Trophoblast cell (in vitro differentiated cells and primary cell): ENCODE data around the gene TEAD3.

Source experiments
- DNase-seq, 2 donors: peaks; one replicate each; pipeline ENCODE4 v3.0.0-alpha.2; 2016
- H2AFZ ChIP-seq: 2 replicates; pipeline ENCODE4 v1.6.1; 2013; ENCODE audit warnings: low read length, moderate library complexity, mild to moderate bottlenecking; ENCODE audit not compliant: insufficient read depth, poor library complexity
- H2AK5ac ChIP-seq: 2 replicates; pipeline ENCODE4 v1.6.1; 2013; ENCODE audit warnings: mild to moderate bottlenecking, low read length
- H2BK120ac ChIP-seq: 2 replicates; pipeline ENCODE4 v1.6.1; 2013; ENCODE audit warnings: low read length, mild to moderate bottlenecking, moderate library complexity; ENCODE audit not compliant: insufficient read depth, poor library complexity
- H2BK12ac ChIP-seq: 2 replicates; pipeline ENCODE4 v1.6.1; 2013; ENCODE audit warnings: mild to moderate bottlenecking, low read length, moderate library complexity
- H2BK5ac ChIP-seq: 2 replicates; pipeline ENCODE4 v1.6.1; 2013; ENCODE audit warnings: low read length, low read depth, moderate library complexity, mild to moderate bottlenecking; ENCODE audit not compliant: poor library complexity
- H3K14ac ChIP-seq: 2 replicates; pipeline ENCODE4 v1.6.1; 2013; ENCODE audit warnings: mild to moderate bottlenecking, low read length
- H3K18ac ChIP-seq: 2 replicates; pipeline ENCODE4 v1.6.1; 2013; ENCODE audit warnings: mild to moderate bottlenecking, low read length
- H3K23ac ChIP-seq: 2 replicates; pipeline ENCODE4 v1.6.1; 2013; ENCODE audit warnings: low read length
- H3K27ac ChIP-seq: 2 replicates; pipeline ENCODE4 v1.5.1; 2013; ENCODE audit warnings: low read depth, mild to moderate bottlenecking, inconsistent platforms, low read length, moderate library complexity
- H3K27me3 ChIP-seq: 2 replicates; pipeline ENCODE4 v1.6.1; 2013; ENCODE audit warnings: inconsistent platforms, mild to moderate bottlenecking, low read length, moderate library complexity; ENCODE audit not compliant: insufficient read depth
- H3K36me3 ChIP-seq, 2 experiments: 1 replicate in 1 of 2; 2 replicates in 1 of 2; pipeline ENCODE4 v1.6.1; 2013; ENCODE audit warnings: low read length in 2 of 2, mild to moderate bottlenecking in 2 of 2, moderate library complexity in 1 of 2; ENCODE audit not compliant: insufficient read depth in 2 of 2, control insufficient read depth in 1 of 2
- H3K4ac ChIP-seq: 2 replicates; pipeline ENCODE4 v1.6.1; 2013; ENCODE audit warnings: low read depth, mild to moderate bottlenecking, low read length, moderate library complexity
- H3K4me1 ChIP-seq, 2 experiments: 1 replicate in 1 of 2; 2 replicates in 1 of 2; pipeline ENCODE4 v1.6.1; 2013; ENCODE audit warnings: low read length in 2 of 2, mild to moderate bottlenecking in 2 of 2, moderate library complexity in 1 of 2; ENCODE audit not compliant: insufficient read depth in 2 of 2, control insufficient read depth in 1 of 2
- H3K4me2 ChIP-seq: 2 replicates; pipeline ENCODE4 v1.6.1; 2013; ENCODE audit warnings: inconsistent platforms, mild to moderate bottlenecking, low read length, moderate library complexity
- H3K4me3 ChIP-seq: 2 replicates; pipeline ENCODE4 v1.5.1; 2013; ENCODE audit warnings: mild to moderate bottlenecking, low read depth, low read length, inconsistent platforms
- H3K79me1 ChIP-seq: one replicate; pipeline ENCODE4 v1.6.1; 2013; ENCODE audit warnings: low read length
- H3K79me2 ChIP-seq: 2 replicates; pipeline ENCODE4 v1.6.1; 2013; ENCODE audit warnings: low read length, mild to moderate bottlenecking; ENCODE audit not compliant: control insufficient read depth, insufficient read depth, poor library complexity
- H3K9ac ChIP-seq: 2 replicates; pipeline ENCODE4 v1.6.1; 2013; ENCODE audit warnings: mild to moderate bottlenecking, low read length
- H3K9me3 ChIP-seq: 2 replicates; pipeline ENCODE4 v1.6.1; 2013; ENCODE audit warnings: low read depth, mild to moderate bottlenecking, control low read depth, inconsistent platforms, low read length; ENCODE audit not compliant: insufficient read depth
- H4K12ac ChIP-seq: 2 replicates; pipeline ENCODE4 v1.6.1; 2013; ENCODE audit warnings: low read depth, mild to moderate bottlenecking, low read length, moderate library complexity
- H4K8ac ChIP-seq: 2 replicates; pipeline ENCODE4 v1.6.1; 2013; ENCODE audit warnings: low read depth, mild to moderate bottlenecking, low read length, moderate library complexity
- H4K91ac ChIP-seq: one replicate; pipeline ENCODE4 v1.6.1; 2013; ENCODE audit warnings: low read depth, mild to moderate bottlenecking, low read length, moderate library complexity
- WGBS: extraction: QIAGEN DNeasy Blood & Tissue Kit; methylation state at CpG from one replicate; pipeline ENCODE4 v1.1.7; 2013; ENCODE audit warnings: missing lambda C conversion rate; ENCODE audit not compliant: insufficient read length, insufficient coverage; ENCODE audit errors: extremely low coverage; 5-methylcytosine and 5-hydroxymethylcytosine counted together

Gene TEAD3

DNA sequence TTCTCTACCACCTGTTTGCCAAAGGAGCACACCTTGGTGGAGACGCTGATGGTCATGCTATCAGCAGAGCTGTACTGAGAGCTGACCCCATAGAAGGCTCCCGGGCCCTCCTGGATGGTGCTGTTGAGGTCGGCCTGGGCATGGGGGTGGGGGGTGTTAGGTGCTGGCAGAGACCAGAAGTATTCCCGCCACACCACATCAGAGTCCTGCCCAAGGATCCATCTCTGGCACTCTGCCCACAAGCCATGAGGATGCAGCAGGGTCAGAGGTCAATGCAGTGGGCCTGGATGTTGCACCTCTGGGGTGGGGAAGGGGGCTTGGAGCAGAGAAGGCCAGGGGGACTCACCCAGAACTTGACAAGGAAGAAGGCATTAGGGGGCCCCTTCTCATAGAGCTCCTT is 21.3 kb downstream of the TEAD3 start:
- H2AFZ ChIP-seq = no peak overlapping the region
- H2BK120ac ChIP-seq = no peak overlapping the region
- H3K14ac ChIP-seq = no peak overlapping the region
- H3K79me1 ChIP-seq = peaks cover 3% of the 10 kb centered on the region
- no peak overlapping the region for H2BK5ac ChIP-seq
- H3K27me3 ChIP-seq = no peaks in the 10 kb centered on the region
- H3K9ac ChIP-seq = no peak overlapping the region
- no peak overlapping the region for H3K27ac ChIP-seq
- no peak overlapping the region for H2BK12ac ChIP-seq
- WGBS = no CpG with 5 or more reads among the region's 4 CpGs
- H4K8ac ChIP-seq = no peak overlapping the region
- no peaks in the 10 kb centered on the region for H3K79me2 ChIP-seq
- DNase-seq = no peak
- no peak overlapping the region for H3K4me2 ChIP-seq
- H3K36me3 ChIP-seq = peaks cover 78 to 82% of the 10 kb centered on the region in 2 experiments
- peaks cover 6 to 7% of the 10 kb centered on the region in 2 experiments for H3K4me1 ChIP-seq
- H3K4ac ChIP-seq = no peak overlapping the region
- no peak overlapping the region for H3K18ac ChIP-seq
- H3K23ac ChIP-seq = no peak overlapping the region
- no peak overlapping the region for H2AK5ac ChIP-seq
- peaks cover 2% of the 10 kb centered on the region for H3K9me3 ChIP-seq
- no peak overlapping the region for H4K91ac ChIP-seq
- H3K4me3 ChIP-seq = no peak overlapping the region
- H4K12ac ChIP-seq = no peak overlapping the region

DNA sequence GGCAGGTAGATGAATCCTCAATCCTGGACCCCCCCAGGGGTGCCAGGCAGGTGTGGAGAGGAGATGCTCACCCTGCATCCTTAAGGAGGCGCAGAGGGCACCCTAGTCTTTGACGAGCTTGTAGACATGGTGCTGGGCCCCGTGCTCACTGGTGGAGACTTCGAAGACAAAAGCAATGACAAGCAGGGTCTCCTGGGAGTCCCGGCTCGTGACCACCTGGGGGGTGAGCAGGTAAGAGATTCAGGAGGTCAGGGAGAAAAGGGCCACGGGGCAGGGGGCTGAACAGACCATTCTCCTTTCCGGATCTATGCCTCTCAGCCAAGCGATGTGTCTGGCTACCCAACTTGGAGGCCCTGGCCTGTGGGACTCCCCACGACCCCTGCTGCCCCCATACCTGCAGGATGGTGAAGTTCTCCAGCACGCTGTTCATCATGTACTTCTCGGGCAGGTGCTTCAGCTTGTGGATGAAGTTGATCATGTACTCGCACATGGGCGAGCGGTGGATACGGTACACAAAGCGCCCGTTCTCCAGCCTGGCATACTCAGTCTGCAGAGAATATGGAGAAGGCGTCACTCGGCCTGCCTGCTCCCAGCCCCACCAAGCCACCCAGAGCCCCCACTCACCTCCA is 21.8 kb downstream of the TEAD3 start:
- WGBS = no CpG with 5 or more reads among the region's 20 CpGs
- Histone ChIP-seq H2BK120ac (no peak overlapping the region), H3K4me1 (peaks cover 6 to 10% of the 10 kb centered on the region in 2 experiments), H3K36me3 (peaks cover 78 to 80% of the 10 kb centered on the region in 2 experiments), H4K12ac (no peak overlapping the region), H3K14ac (no peak overlapping the region), H3K4me2 (no peak overlapping the region), H3K18ac (no peak overlapping the region), H4K8ac (no peak overlapping the region), H4K91ac (no peak overlapping the region), H3K4me3 (no peak overlapping the region), H3K23ac (no peak overlapping the region), H3K79me1 (peaks cover 3% of the 10 kb centered on the region), H2AK5ac (no peak overlapping the region), H2BK5ac (no peak overlapping the region), H3K79me2 (no peaks in the 10 kb centered on the region), H3K4ac (no peak overlapping the region), H3K9ac (no peak overlapping the region), H3K9me3 (peaks cover 2% of the 10 kb centered on the region), H2AFZ (no peak overlapping the region), H3K27me3 (no peaks in the 10 kb centered on the region), H2BK12ac (no peak overlapping the region), H3K27ac (no peak overlapping the region)
- no peak for DNase-seq

DNA sequence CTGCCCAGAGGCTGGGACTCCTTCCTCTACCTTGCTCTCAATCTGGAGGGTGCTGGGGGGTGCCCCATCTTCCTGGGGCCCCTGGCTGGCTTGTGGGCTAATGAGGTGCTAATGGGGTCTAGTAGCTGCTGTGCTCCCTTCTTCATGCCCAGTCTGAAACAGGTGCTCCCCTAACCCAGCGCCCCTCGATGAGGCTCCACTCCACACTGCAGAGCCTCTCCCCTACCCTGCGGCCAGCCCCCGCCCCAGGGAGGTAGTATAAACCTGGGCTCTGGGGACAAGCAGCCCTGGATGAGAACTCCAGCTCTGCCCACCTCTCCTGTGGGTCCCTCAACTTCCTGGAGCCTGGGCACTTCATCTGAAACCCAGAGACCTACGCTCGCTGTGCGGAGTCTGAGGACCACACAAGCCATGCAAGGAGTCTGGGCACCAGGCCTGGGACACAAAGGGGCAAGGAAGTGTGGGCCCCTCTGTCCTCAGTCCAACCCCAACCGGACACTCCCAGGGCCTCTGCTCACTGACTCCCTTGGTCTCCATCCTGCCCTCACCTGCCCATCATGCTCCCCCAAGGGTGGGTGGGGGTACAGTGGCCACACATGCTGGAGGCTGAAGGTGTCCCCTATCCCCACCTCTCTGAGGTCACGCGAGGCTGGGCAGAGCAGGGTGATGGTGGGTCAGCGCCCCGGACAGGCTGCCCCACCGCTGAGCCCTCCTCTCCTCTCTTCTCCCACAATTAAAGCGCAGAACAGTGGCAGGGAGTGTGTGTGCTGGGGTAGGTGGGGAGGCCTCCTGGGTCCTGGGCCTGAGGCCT is 22.5 kb downstream of the TEAD3 start:
- H2BK5ac ChIP-seq = peak overlapping the region; percentile 13
- WGBS = no CpG with 5 or more reads among the region's 14 CpGs
- no peak for DNase-seq
- H3K27ac ChIP-seq = no peak overlapping the region
- H3K9me3 ChIP-seq = peaks cover 2% of the 10 kb centered on the region
- no peak overlapping the region for H4K91ac ChIP-seq
- peaks cover 77 to 80% of the 10 kb centered on the region in 2 experiments for H3K36me3 ChIP-seq
- H3K4me3 ChIP-seq = no peak overlapping the region
- H3K23ac ChIP-seq = no peak overlapping the region
- H3K27me3 ChIP-seq = no peaks in the 10 kb centered on the region
- no peak overlapping the region for H3K9ac ChIP-seq
- peaks cover 6 to 14% of the 10 kb centered on the region in 2 experiments for H3K4me1 ChIP-seq
- no peak overlapping the region for H3K14ac ChIP-seq
- peaks cover 6% of the 10 kb centered on the region for H3K79me2 ChIP-seq
- H3K79me1 ChIP-seq = peaks cover 3% of the 10 kb centered on the region
- no peak overlapping the region for H2AK5ac ChIP-seq
- no peak overlapping the region for H3K18ac ChIP-seq
- no peak overlapping the region for H3K4ac ChIP-seq
- H2AFZ ChIP-seq = no peak overlapping the region
- no peak overlapping the region for H2BK12ac ChIP-seq
- H4K8ac ChIP-seq = peak overlapping the region; percentile 16
- H3K4me2 ChIP-seq = no peak overlapping the region
- H4K12ac ChIP-seq = no peak overlapping the region
- H2BK120ac ChIP-seq = no peak overlapping the region

DNA sequence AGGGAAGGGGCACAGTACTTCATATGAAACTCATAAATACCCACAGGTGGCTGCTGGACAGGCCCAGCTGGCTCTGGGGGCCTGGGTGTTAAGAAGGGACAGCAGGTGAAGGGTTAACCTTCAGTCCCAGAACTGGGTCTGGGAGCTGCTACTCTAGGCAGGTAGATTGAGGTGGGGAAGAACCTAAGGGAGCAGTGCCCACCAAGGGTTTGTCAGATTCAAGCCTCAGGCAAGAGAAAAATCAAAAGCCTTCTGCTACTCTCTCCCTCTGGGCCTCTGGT is 23.1 kb downstream of the TEAD3 start:
- Histone ChIP-seq H4K91ac (no peak overlapping the region), H3K18ac (no peak overlapping the region), H3K4me3 (no peak overlapping the region), H2BK5ac (peak overlapping the region; percentile 13), H4K12ac (no peak overlapping the region), H3K36me3 (peaks cover 77 to 80% of the 10 kb centered on the region in 2 experiments), H3K9ac (no peak overlapping the region), H2BK12ac (no peak overlapping the region), H3K23ac (no peak overlapping the region), H2BK120ac (no peak overlapping the region), H3K27me3 (no peaks in the 10 kb centered on the region), H2AFZ (no peak overlapping the region), H4K8ac (no peak overlapping the region), H3K9me3 (peaks cover 2% of the 10 kb centered on the region), H3K4me2 (no peak overlapping the region), H3K79me2 (peaks cover 11% of the 10 kb centered on the region), H2AK5ac (no peak overlapping the region), H3K4ac (peak overlapping the region; percentile 30), H3K14ac (no peak overlapping the region), H3K79me1 (peaks cover 7% of the 10 kb centered on the region), H3K27ac (peak overlapping the region; percentile 24), H3K4me1 (peaks cover 6 to 14% of the 10 kb centered on the region in 2 experiments)
- DNase-seq = peak in 1 of 2 donors; percentile 13
